OCI-LY3 (cell line): ENCODE results near the gene URI1.

Experiments used
- H2AFZ ChIP-seq: fragments of 200-600, 300-600 bp; shearing (Covaris generic); 2 replicates; pipeline ENCODE4 v1.6.0; 2014; ENCODE audit warnings: antibody characterized with exemption, low read depth, low read length
- H3K27ac ChIP-seq: fragments of 200-600, 300-600 bp; sonication (generic); 2 replicates; pipeline ENCODE4 v1.5.1; 2014; ENCODE audit warnings: mild to moderate bottlenecking, low read length, moderate library complexity, mixed read lengths
- H3K27me3 ChIP-seq: fragments of 200-600, 300-600 bp; sonication (generic); 2 replicates; pipeline ENCODE4 v1.6.1; 2014; ENCODE audit warnings: low read depth, low read length, mixed read lengths
- H3K36me3 ChIP-seq: fragments of 200-600, 300-600 bp; sonication (generic); replicated peaks from 2 replicates; pipeline ENCODE3; 2014; ENCODE audit warnings: low read depth, low read length, mixed read lengths
- H3K4me1 ChIP-seq: fragments of 300-600, 200-600 bp; sonication (generic); 2 replicates; pipeline ENCODE4 v1.6.1; 2014; ENCODE audit warnings: low read length, mixed read lengths
- H3K4me2 ChIP-seq: fragments of 200-600, 300-600 bp; sonication (generic); 2 replicates; pipeline ENCODE4 v1.6.1; 2014; ENCODE audit warnings: low read length, mixed read lengths
- H3K4me3 ChIP-seq: fragments of 300-600, 200-600 bp; sonication (generic); 2 replicates; pipeline ENCODE4 v1.5.1; 2014; ENCODE audit warnings: antibody characterized with exemption, mild to moderate bottlenecking, low read length, moderate library complexity
- H3K79me2 ChIP-seq: fragments of 300-600, 200-600 bp; shearing (Covaris generic); 2 replicates; pipeline ENCODE4 v1.6.1; 2014; ENCODE audit warnings: mild to moderate bottlenecking, low read length, mixed read lengths
- H3K9ac ChIP-seq: fragments of 300-600, 200-600 bp; shearing (Covaris generic); 2 replicates; pipeline ENCODE4 v1.6.0; 2014; ENCODE audit warnings: mild to moderate bottlenecking, low read length, moderate library complexity
- H3K9me3 ChIP-seq: fragments of 200-600, 300-600 bp; shearing (Covaris generic); 2 replicates; pipeline ENCODE4 v1.6.1; 2014; ENCODE audit warnings: low read length, mixed read lengths; ENCODE audit not compliant: insufficient read depth
- H4K20me1 ChIP-seq: fragments of 200-600, 300-600 bp; sonication (generic); 2 replicates; pipeline ENCODE4 v1.6.1; 2016; ENCODE audit warnings: low read length, mixed read lengths; ENCODE audit not compliant: insufficient read depth
- EZH2phosphoT487 ChIP-seq: fragments of 200-600 bp; shearing (Covaris generic); IDR thresholded peaks from 2 replicates; pipeline ENCODE4 v1.6.1; 2018; ENCODE audit warnings: antibody characterized with exemption, mixed run types, low read depth
- TF ChIP-seq, protein P1 (sequence below): fragments of 200-600, 300-600 bp; sonication (generic); IDR thresholded peaks from 2 replicates; pipeline ENCODE4 v1.5.1; 2014; ENCODE audit warnings: antibody characterized with exemption, low read length, low read depth

The URI1 gene

GRCh38 chr19:30063650-30064347, 121.8 kb downstream of the URI1 start:
- no peaks in the 10 kb centered on the region for H3K79me2 ChIP-seq
- no peaks in the 10 kb centered on the region for H4K20me1 ChIP-seq
- no peaks in the 10 kb centered on the region for H3K27me3 ChIP-seq
- H3K27ac ChIP-seq, result no peak overlapping the region
- H3K9me3 ChIP-seq, result no peaks in the 10 kb centered on the region
- peak overlapping the region; percentile 65 for H3K4me2 ChIP-seq
- H3K9ac ChIP-seq, result peak overlapping the region; percentile 13; the same call in 1 of the 2 replicates
- H3K4me1 ChIP-seq, result peaks cover 19% of the 10 kb centered on the region
- H3K36me3 ChIP-seq, result no peaks in the 10 kb centered on the region
- peak overlapping the region; percentile 39 for H2AFZ ChIP-seq
- TF ChIP-seq EZH2phosphoT487, result no peak
- H3K4me3 ChIP-seq, result peak overlapping the region; percentile 61

- Histone ChIP-seq H3K27ac (no peak overlapping the region), H3K9ac (peak overlapping the region; percentile 13; the same call in 1 of the 2 replicates), H3K27me3 (no peaks in the 10 kb centered on the region), H3K36me3 (no peaks in the 10 kb centered on the region), H3K4me1 (peaks cover 19% of the 10 kb centered on the region), H2AFZ (peak overlapping the region; percentile 39), H3K79me2 (no peaks in the 10 kb centered on the region), H4K20me1 (no peaks in the 10 kb centered on the region), H3K9me3 (no peaks in the 10 kb centered on the region), H3K4me3 (peak overlapping the region; percentile 61), H3K4me2 (peak overlapping the region; percentile 65)
- TF ChIP-seq, protein P1, sequence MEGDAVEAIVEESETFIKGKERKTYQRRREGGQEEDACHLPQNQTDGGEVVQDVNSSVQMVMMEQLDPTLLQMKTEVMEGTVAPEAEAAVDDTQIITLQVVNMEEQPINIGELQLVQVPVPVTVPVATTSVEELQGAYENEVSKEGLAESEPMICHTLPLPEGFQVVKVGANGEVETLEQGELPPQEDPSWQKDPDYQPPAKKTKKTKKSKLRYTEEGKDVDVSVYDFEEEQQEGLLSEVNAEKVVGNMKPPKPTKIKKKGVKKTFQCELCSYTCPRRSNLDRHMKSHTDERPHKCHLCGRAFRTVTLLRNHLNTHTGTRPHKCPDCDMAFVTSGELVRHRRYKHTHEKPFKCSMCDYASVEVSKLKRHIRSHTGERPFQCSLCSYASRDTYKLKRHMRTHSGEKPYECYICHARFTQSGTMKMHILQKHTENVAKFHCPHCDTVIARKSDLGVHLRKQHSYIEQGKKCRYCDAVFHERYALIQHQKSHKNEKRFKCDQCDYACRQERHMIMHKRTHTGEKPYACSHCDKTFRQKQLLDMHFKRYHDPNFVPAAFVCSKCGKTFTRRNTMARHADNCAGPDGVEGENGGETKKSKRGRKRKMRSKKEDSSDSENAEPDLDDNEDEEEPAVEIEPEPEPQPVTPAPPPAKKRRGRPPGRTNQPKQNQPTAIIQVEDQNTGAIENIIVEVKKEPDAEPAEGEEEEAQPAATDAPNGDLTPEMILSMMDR, result no peak
- no peak for TF ChIP-seq EZH2phosphoT487
Observed at GRCh38 chr19:30064348-30064699, 122.3 kb downstream of the URI1 start.

GRCh38 chr19:30064771-30065494, 122.9 kb downstream of the URI1 start:
- H3K79me2 ChIP-seq, result no peaks in the 10 kb centered on the region
- H3K9ac ChIP-seq, result no peak overlapping the region
- H3K9me3 ChIP-seq, result no peaks in the 10 kb centered on the region
- H3K4me2 ChIP-seq, result peak overlapping the region; percentile 65
- H2AFZ ChIP-seq, result peak overlapping the region; percentile 39
- no peaks in the 10 kb centered on the region for H3K36me3 ChIP-seq
- H4K20me1 ChIP-seq, result no peaks in the 10 kb centered on the region
- H3K4me1 ChIP-seq, result peaks cover 19% of the 10 kb centered on the region
- peak overlapping the region; percentile 61 for H3K4me3 ChIP-seq
- no peaks in the 10 kb centered on the region for H3K27me3 ChIP-seq
- TF ChIP-seq EZH2phosphoT487, result no peak
- TF ChIP-seq, protein P1, result no peak
- no peak overlapping the region for H3K27ac ChIP-seq

DNA sequence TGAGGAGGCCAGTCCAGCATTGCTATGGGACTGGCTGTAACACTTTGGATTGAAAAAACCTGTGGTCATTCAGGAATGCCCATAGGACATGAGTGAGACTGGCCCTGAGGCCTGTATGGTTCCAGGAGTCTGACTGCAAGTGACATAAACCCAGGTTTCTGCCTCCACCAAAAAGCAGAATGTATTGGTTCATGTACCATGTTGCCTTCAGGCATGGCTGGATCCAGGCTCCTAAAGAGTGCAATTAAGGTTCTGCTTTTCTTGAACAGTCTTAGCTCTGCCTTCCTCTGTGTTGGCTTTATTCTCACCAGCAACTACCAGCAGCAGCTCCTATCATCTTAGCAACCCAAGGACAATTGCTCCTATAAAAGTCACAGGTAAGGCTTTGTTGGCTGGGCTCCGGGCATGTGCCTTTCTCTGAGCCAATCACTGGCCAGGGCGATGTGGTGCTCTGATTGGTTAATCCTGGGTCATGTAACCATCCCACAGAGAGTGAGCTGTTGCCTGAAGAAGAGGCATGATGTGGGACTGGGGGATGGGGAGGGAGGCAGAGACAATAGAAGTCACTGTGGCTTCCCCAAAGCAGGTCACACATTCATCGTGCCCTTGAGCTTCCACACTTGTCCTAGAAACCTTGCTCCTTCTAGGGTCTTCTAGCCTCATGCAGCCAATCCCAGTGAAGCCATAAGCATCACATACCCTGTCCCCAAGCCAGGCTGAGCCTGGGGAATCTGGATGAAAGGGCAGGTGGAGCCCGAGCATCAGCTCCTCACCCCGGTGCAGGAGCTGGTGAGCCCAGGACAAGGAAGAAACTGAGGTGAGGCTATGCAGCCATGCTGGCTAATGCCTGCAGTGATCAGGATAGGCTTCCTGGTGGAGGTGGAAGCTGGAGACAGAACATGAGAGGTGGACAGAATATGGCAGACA, 123.9 kb downstream of the URI1 start:
- H3K27ac ChIP-seq, result no peak overlapping the region
- H3K4me2 ChIP-seq, result no peak overlapping the region
- H4K20me1 ChIP-seq, result no peaks in the 10 kb centered on the region
- H2AFZ ChIP-seq, result no peak overlapping the region
- H3K79me2 ChIP-seq, result no peaks in the 10 kb centered on the region
- H3K9me3 ChIP-seq, result no peaks in the 10 kb centered on the region
- no peak overlapping the region for H3K4me3 ChIP-seq
- H3K9ac ChIP-seq, result no peak overlapping the region
- peaks cover 19% of the 10 kb centered on the region for H3K4me1 ChIP-seq
- TF ChIP-seq, protein P1, result no peak
- TF ChIP-seq EZH2phosphoT487, result no peak
- H3K36me3 ChIP-seq, result no peaks in the 10 kb centered on the region
- no peaks in the 10 kb centered on the region for H3K27me3 ChIP-seq
